MCF 10A (cell line): ENCODE results near the gene NEK10. TPM values are rescaled to one million over a fixed set of nuclear protein-coding genes. Genes with fewer than 3 reads are reported as not detected.
A peak's percentile ranks its signal among the peaks of the same experiment; 100 is the strongest.

Experiments
- BruUV-seq: library from RNA; stranded (reverse); fragments of 400-500 nt; replicated peaks from 2 replicates; lab custom pipeline; 2021; lab: Mats Ljungman, UMichigan
- CTCF ChIA-PET: fragments of 300-600 bp; sonication (Branson Sonifier 250); formaldehyde crosslinking; extraction: SDS; loops from one replicate; lab custom pipeline; 2021; ENCODE audit warnings: antibody characterized with exemption, inconsistent platforms; lab: Yijun Ruan, JAX
- POLR2A ChIA-PET: fragments of 300-600, 350-650 bp; sonication (Branson Sonifier 250); formaldehyde crosslinking; extraction: SDS; loops from one replicate; lab custom pipeline; 2020; ENCODE audit warnings: antibody characterized with exemption, inconsistent platforms; lab: Yijun Ruan, JAX
- DNase-seq: peaks from one replicate; pipeline ENCODE4 v3.0.0-alpha.2; 2018; ENCODE audit not compliant: unreplicated experiment
- H3K27ac Mint-ChIP-seq: one replicate; pipeline ENCODE4 v1.8.0; 2022; ENCODE audit warnings: mild to moderate bottlenecking, low read depth, mixed read lengths; ENCODE audit not compliant: unreplicated experiment
- H3K27me3 Mint-ChIP-seq: one replicate; pipeline ENCODE4 v1.8.0; 2022; ENCODE audit warnings: mixed read lengths; ENCODE audit not compliant: insufficient read depth, unreplicated experiment
- H3K36me3 Mint-ChIP-seq: one replicate; pipeline ENCODE4 v1.8.0; 2022; ENCODE audit warnings: mild to moderate bottlenecking, moderate library complexity, mixed read lengths; ENCODE audit not compliant: insufficient read depth, unreplicated experiment
- H3K4me1 Mint-ChIP-seq: one replicate; pipeline ENCODE4 v1.8.0; 2022; ENCODE audit warnings: mixed read lengths; ENCODE audit not compliant: insufficient read depth, unreplicated experiment
- H3K4me3 Mint-ChIP-seq: one replicate; pipeline ENCODE4 v1.8.0; 2022; ENCODE audit warnings: mild to moderate bottlenecking, moderate library complexity, mixed read lengths; ENCODE audit not compliant: unreplicated experiment
- H3K9me3 Mint-ChIP-seq: one replicate; pipeline ENCODE4 v1.8.0; 2022; ENCODE audit warnings: mixed read lengths; ENCODE audit not compliant: unreplicated experiment
- intact Hi-C: fragments of 100-400 bp; cut with micrococcal nuclease; formaldehyde crosslinking; loops from 2 replicates; pipeline ENCODE4 v1.14.1; 2022
- total RNA-seq: library from RNA; stranded (reverse); gene quantifications from 2 replicates; pipeline ENCODE4 v1.2.3, GENCODE V29; 2022
- TF ChIP-seq, protein P1 (sequence below): fragments of 200-600 bp; IDR thresholded peaks from one replicate; pipeline ENCODE4 v1.8.0; 2022; ENCODE audit warnings: antibody characterized with exemption, mild to moderate bottlenecking; ENCODE audit not compliant: unreplicated experiment

NEK10 gene
- total RNA-seq, 1 experiment from 2014 or later = 0.44 TPM

DNA sequence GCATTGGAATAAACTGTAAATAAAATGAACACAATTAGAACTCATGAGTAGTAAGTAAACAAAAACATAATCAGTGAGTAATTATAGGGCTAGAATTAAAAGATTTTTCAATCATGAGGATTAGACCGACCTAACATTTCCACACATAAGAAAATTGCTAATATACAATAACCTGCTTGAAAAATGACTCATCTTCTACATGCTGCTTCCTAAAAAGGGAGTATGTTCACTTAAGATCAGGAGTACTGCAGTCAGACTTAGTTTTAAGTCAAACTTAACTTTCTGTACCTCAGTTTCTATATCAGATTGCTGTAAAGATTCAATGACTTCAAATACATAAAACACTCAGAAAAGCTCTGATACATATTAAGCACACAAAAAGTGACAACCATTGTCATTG, 22.6 kb upstream of the NEK10 start:
- no peak for DNase-seq
- POLR2A ChIA-PET = no interaction called here
- no peaks in the 10 kb centered on the region for H3K27me3 Mint-ChIP-seq

DNA sequence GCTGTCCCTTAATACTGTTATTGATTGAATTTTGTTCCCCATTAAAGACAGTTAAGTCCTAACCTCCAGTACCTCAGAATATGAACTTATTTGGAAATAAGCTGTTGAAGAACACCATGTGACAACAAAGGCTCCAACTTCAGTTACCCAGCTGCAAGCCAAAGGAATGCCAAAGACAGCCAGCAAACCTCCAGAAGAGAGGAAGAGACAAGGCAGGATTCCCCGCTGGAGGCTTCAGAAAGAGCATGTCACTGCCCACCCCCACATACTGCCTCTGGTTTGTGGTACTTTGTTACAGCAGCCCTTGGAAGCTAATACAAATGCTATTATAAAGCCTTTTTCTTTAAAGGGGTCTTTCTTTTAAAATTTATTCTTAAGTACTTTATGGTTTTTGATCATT, 18.4 kb upstream of the NEK10 start:
- intact Hi-C loops = no loop called here
- no peaks in the 10 kb centered on the region for H3K27me3 Mint-ChIP-seq
- BruUV-seq = no TSS peak
- no peaks in the 10 kb centered on the region for H3K9me3 Mint-ChIP-seq
- peaks cover 9% of the 10 kb centered on the region for H3K4me1 Mint-ChIP-seq
- no peak for DNase-seq
- POLR2A ChIA-PET = no interaction called here
- CTCF ChIA-PET = interaction anchor here (0.6 to 1.1 kb wide), 2 partner anchors 294 to 300 kb away, joined by 4 to 6 read pairs; no protein-coding TSS in a partner anchor
- H3K27ac Mint-ChIP-seq = no peak overlapping the region
- no peak overlapping the region for H3K4me3 Mint-ChIP-seq
- peaks cover 19% of the 10 kb centered on the region for H3K36me3 Mint-ChIP-seq
- TF ChIP-seq, protein P1, sequence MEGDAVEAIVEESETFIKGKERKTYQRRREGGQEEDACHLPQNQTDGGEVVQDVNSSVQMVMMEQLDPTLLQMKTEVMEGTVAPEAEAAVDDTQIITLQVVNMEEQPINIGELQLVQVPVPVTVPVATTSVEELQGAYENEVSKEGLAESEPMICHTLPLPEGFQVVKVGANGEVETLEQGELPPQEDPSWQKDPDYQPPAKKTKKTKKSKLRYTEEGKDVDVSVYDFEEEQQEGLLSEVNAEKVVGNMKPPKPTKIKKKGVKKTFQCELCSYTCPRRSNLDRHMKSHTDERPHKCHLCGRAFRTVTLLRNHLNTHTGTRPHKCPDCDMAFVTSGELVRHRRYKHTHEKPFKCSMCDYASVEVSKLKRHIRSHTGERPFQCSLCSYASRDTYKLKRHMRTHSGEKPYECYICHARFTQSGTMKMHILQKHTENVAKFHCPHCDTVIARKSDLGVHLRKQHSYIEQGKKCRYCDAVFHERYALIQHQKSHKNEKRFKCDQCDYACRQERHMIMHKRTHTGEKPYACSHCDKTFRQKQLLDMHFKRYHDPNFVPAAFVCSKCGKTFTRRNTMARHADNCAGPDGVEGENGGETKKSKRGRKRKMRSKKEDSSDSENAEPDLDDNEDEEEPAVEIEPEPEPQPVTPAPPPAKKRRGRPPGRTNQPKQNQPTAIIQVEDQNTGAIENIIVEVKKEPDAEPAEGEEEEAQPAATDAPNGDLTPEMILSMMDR = no peak

More for the DNA sequence above, 22.6 kb upstream of the NEK10 start:
- H3K27ac Mint-ChIP-seq = peak overlapping the region; percentile 51
- BruUV-seq = no TSS peak
- intact Hi-C loops = no loop called here
- CTCF ChIA-PET = interaction anchor here (0.6 to 1.3 kb wide), 2 partner anchors 10 to 46 kb away, joined by 3 read pairs; no protein-coding TSS in a partner anchor
- H3K4me1 Mint-ChIP-seq = peaks cover 9% of the 10 kb centered on the region
- no peak overlapping the region for H3K4me3 Mint-ChIP-seq
- H3K36me3 Mint-ChIP-seq = peaks cover 12% of the 10 kb centered on the region
- H3K9me3 Mint-ChIP-seq = no peaks in the 10 kb centered on the region
- TF ChIP-seq, protein P1 = no peak

DNA sequence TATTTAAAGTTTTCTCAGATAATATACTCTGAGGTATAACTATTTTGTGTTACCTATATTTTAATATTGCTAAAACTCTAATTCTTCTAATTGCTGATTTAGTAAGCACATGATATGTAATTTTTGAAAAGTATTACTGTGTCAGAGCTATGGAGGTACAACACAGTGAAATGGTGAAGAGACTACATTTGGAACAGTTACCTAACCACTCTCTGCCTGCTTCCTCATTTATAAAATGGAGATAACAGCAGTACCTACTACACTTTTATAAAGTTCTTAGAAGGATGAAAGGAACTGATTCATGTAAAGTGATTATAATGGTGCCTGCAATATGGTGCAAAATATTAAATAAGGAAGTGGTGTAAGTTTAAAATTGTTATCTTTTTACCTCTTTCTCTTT, 16.3 kb upstream of the NEK10 start:
- ChIA-PET POLR2A (no interaction called here), CTCF (no interaction called here)
- no peak for DNase-seq
- Mint-ChIP-seq H3K27me3 (no peaks in the 10 kb centered on the region), H3K27ac (no peak overlapping the region), H3K9me3 (no peaks in the 10 kb centered on the region), H3K4me1 (no peaks in the 10 kb centered on the region), H3K4me3 (no peak overlapping the region), H3K36me3 (peaks cover 19% of the 10 kb centered on the region)
- TF ChIP-seq, protein P1 = no peak
- intact Hi-C loops = no loop called here
- no TSS peak for BruUV-seq

DNA sequence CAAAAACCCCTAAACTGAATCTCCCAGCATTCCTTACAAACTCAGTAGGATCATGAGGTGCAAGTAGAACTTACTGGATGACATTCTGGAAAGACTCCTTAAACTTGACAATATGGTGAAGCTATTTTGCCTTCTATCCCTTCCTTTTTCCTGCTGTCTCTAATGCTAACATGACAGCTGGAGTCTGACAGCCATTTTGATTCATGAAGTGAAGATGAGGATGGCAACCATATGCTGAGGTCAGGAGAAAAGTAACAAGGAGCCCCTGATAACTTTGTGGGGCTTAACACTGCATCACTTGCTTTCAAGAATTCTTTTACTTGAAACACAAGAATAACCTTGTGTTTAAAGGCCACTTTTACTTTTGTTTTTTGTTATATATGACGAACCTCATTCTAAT, 15.0 kb upstream of the NEK10 start:
- Mint-ChIP-seq H3K27me3 (no peaks in the 10 kb centered on the region), H3K9me3 (no peaks in the 10 kb centered on the region), H3K4me1 (no peaks in the 10 kb centered on the region), H3K4me3 (no peak overlapping the region), H3K36me3 (peaks cover 19% of the 10 kb centered on the region), H3K27ac (no peak overlapping the region)
- TF ChIP-seq, protein P1 = no peak
- intact Hi-C loops = no loop called here
- no TSS peak for BruUV-seq
- no peak for DNase-seq
- POLR2A ChIA-PET = interaction anchor here (0.7 kb wide), 1 partner anchor 18 kb away, joined by 4 read pairs; no protein-coding TSS in a partner anchor
- CTCF ChIA-PET = interaction anchor here (0.6 kb wide), 1 partner anchor 76 kb away, joined by 3 read pairs; no protein-coding TSS in a partner anchor
